CD14-positive monocyte (primary cell): ENCODE data around the gene STX3. TPM values are rescaled to one million over a fixed set of nuclear protein-coding genes. Genes with fewer than 3 reads are reported as not detected.
"Not testable (repeated sequence)": the region's sequence is repeated elsewhere in the genome, so short reads cannot be mapped to it uniquely, and the experiment has no call there.

Experiments
- DNase-seq, 3 donors: peaks; one replicate each; pipeline ENCODE4 v3.0.0-alpha.2; 2011 to 2022
- H2AFZ ChIP-seq: 2 replicates; pipeline ENCODE4 v1.6.0; 2012; ENCODE audit warnings: mild to moderate bottlenecking, low read depth, low read length, inconsistent platforms; ENCODE audit not compliant: insufficient read depth, poor library complexity, severe bottlenecking
- H3K27ac ChIP-seq, 2 donors: 1 replicate in 1 of 2; 2 replicates in 1 of 2; pipeline ENCODE4 v1.5.1; 2012 to 2013; ENCODE audit warnings: low read length in 2 of 2, control low read depth in 1 of 2, inconsistent platforms in 1 of 2, low read depth in 1 of 2, mild to moderate bottlenecking in 1 of 2
- H3K27me3 ChIP-seq, 2 donors: one replicate each; pipeline versions ENCODE4 v1.6.0 to v1.6.1; 2011 to 2013; ENCODE audit warnings: low read length in 2 of 2; ENCODE audit not compliant: control insufficient read depth in 2 of 2, insufficient read depth in 2 of 2
- H3K36me3 ChIP-seq, 2 donors: replicated peaks in 1 of 2; 1 replicate in 1 of 2; 2 replicates in 1 of 2; pipeline versions ENCODE4 v1.5.1 to v1.6.1; 2012 to 2013; ENCODE audit warnings: low read length in 2 of 2, control low read depth in 1 of 2, inconsistent platforms in 1 of 2, mild to moderate bottlenecking in 1 of 2; ENCODE audit not compliant: insufficient read depth in 2 of 2, control insufficient read depth in 1 of 2
- H3K4me1 ChIP-seq, 2 donors: 1 replicate in 1 of 2; 2 replicates in 1 of 2; pipeline versions ENCODE4 v1.5.1 to v1.6.1; 2012 to 2013; ENCODE audit warnings: low read length in 2 of 2, control low read depth in 1 of 2, inconsistent platforms in 1 of 2, mild to moderate bottlenecking in 1 of 2, moderate library complexity in 1 of 2; ENCODE audit not compliant: insufficient read depth in 2 of 2, control insufficient read depth in 1 of 2
- H3K4me2 ChIP-seq: replicated peaks from 2 replicates; pipeline ENCODE3; 2012; ENCODE audit warnings: low read length, moderate library complexity, mild to moderate bottlenecking; ENCODE audit not compliant: poor library complexity, severe bottlenecking; ENCODE audit errors: extremely low read depth
- H3K4me3 ChIP-seq, 3 experiments: fragments of 200-600 bp in 1 of 3; sonication (generic) in 1 of 3; replicated peaks in 1 of 3; 1 replicate in 2 of 3; 2 replicates in 1 of 3; pipeline ENCODE4 v1.5.1; 2011 to 2013; ENCODE audit warnings: low read length in 3 of 3, mild to moderate bottlenecking in 3 of 3, control low read depth in 2 of 3, low read depth in 2 of 3, inconsistent platforms in 1 of 3, moderate library complexity in 1 of 3
- H3K79me2 ChIP-seq: 2 replicates; pipeline ENCODE4 v1.6.0; 2012; ENCODE audit warnings: mild to moderate bottlenecking, control low read depth, inconsistent platforms, low read length, moderate library complexity; ENCODE audit not compliant: insufficient read depth
- H3K9ac ChIP-seq: 2 replicates; pipeline ENCODE4 v1.6.0; 2017; ENCODE audit warnings: low read length, mild to moderate bottlenecking; ENCODE audit not compliant: insufficient read depth, poor library complexity, severe bottlenecking
- H3K9me3 ChIP-seq, 2 donors: replicated peaks in 1 of 2; 1 replicate in 1 of 2; 2 replicates in 1 of 2; pipeline versions ENCODE4 v1.5.1 to v1.6.1; 2012 to 2013; ENCODE audit warnings: low read length in 2 of 2, control low read depth in 1 of 2; ENCODE audit not compliant: control insufficient read depth in 1 of 2, insufficient read depth in 1 of 2
- H4K20me1 ChIP-seq: 2 replicates; pipeline ENCODE4 v1.6.0; 2012; ENCODE audit warnings: mild to moderate bottlenecking, low read length, control low read depth, moderate library complexity; ENCODE audit not compliant: insufficient read depth
- H3K27ac Mint-ChIP-seq, 7 donors: one replicate each; pipeline ENCODE4 v1.8.0; 2020; ENCODE audit warnings: mild to moderate bottlenecking in 7 of 7, mixed read lengths in 7 of 7, moderate library complexity in 6 of 7, inconsistent platforms in 2 of 7
- H3K27me3 Mint-ChIP-seq, 3 donors: one replicate each; pipeline ENCODE4 v1.8.0; 2021 to 2022; ENCODE audit warnings: low read depth in 3 of 3, mild to moderate bottlenecking in 3 of 3, mixed read lengths in 3 of 3, moderate library complexity in 3 of 3, inconsistent platforms in 1 of 3
- H3K36me3 Mint-ChIP-seq, 2 donors: one replicate each; pipeline ENCODE4 v1.8.0; 2020; ENCODE audit warnings: mixed read lengths in 2 of 2, inconsistent platforms in 1 of 2, mild to moderate bottlenecking in 1 of 2
- H3K4me1 Mint-ChIP-seq: one replicate; pipeline ENCODE4 v1.8.0; 2020; ENCODE audit warnings: mild to moderate bottlenecking, mixed read lengths
- H3K4me3 Mint-ChIP-seq, 2 donors: one replicate each; pipeline ENCODE4 v1.8.0; 2020; ENCODE audit warnings: mild to moderate bottlenecking in 2 of 2, mixed read lengths in 2 of 2, moderate library complexity in 1 of 2
- H3K9me3 Mint-ChIP-seq, 7 donors: one replicate each; pipeline ENCODE4 v1.8.0; 2020 to 2022; ENCODE audit warnings: mixed read lengths in 7 of 7, mild to moderate bottlenecking in 6 of 7, moderate library complexity in 6 of 7, inconsistent platforms in 2 of 7
- WGBS: methylation state at CpG from one replicate; pipeline ENCODE4 v1.1.5; 2013; ENCODE audit warnings: missing lambda C conversion rate; ENCODE audit not compliant: insufficient coverage; 5-methylcytosine and 5-hydroxymethylcytosine counted together
- intact Hi-C, 2 donors: fragments of 100-400 bp; cut with micrococcal nuclease; formaldehyde crosslinking; loops; one replicate each; pipeline versions ENCODE4 v1.15.0 to v1.15.1; 2023
- polyA plus RNA-seq, 3 donors: library from polyadenylated mRNA; depleted of rRNA in 1 of 3; unstranded in 2 of 3; stranded (reverse) in 1 of 3; fragments of 300-500 nt in 2 of 3; fragments of >200 nt in 1 of 3; fragmentation: Illumina TruSeq in 2 of 3; gene quantifications; 1 replicate in 2 of 3; 2 replicates in 1 of 3; pipeline ENCODE4 v1.2.3, GENCODE V29; 2012 to 2021
- TF ChIP-seq, protein P1 (sequence below): fragments of 200-600 bp; IDR thresholded peaks from one replicate; pipeline ENCODE4 v1.8.0; 2022; ENCODE audit warnings: antibody characterized with exemption, mild to moderate bottlenecking

Gene STX3
- polyA plus RNA-seq, 3 donors = 22.4 to 50.9 (median 25.4) TPM

DNA sequence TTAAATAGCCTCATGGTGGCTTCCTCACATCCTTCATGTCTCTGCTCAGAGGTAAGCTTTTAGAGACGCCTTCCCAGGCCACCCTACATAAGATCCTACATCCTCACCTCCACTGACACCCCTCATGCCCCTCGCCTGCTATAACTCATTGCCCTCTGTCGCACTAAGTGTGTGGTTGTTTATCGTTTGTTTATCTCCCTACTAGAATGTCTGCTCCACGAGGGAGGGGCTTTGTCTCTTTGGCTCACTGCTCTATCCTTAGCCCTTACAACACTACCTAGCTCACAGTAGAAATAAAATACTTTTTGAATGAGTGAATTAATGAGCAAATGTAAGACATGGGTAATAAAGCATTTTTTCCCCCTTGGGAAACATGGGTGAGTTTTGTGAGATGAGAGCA lies 91.4 kb downstream of the STX3 start:
- intact Hi-C loops = no loop called here
- no peaks in the 10 kb centered on the region for H3K9me3 Mint-ChIP-seq

DNA sequence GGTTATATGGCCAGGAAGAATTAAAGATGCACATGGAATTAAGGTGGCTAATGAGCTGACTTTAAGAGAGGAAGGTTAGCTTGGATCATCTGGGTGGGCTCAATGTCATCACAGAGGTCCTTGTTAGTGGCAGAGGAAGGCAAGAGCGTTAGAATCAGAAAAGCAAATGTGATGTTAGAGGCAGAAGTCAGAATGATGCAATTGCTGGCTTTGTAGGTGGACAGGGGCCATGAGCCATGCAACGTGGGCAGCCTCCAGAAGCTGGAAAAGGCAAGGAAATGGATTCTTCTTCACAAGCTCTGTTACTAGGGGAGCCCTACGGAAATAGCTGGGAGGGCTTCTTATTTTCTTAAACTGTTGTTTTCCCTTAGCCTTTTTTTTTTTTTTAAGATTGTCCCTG lies 92.5 kb downstream of the STX3 start:
- no peak overlapping the region for H2AFZ ChIP-seq
- Mint-ChIP-seq H3K4me3 (no peak overlapping the region), H3K4me1 (peaks cover 10% of the 10 kb centered on the region), H3K9me3 (peaks cover 0 to 3% (median 0%) of the 10 kb centered on the region in 7 donors), H3K27me3 (peaks cover 0 to 1% (median 1%) of the 10 kb centered on the region in 3 donors), H3K36me3 (no peaks in the 10 kb centered on the region), H3K27ac (no peak overlapping the region)
- H3K4me1 ChIP-seq = no peaks in the 10 kb centered on the region
- H3K4me2 ChIP-seq = no peak overlapping the region
- no peaks in the 10 kb centered on the region for H3K9me3 ChIP-seq
- H3K27ac ChIP-seq = no peak overlapping the region
- no peaks in the 10 kb centered on the region for H3K27me3 ChIP-seq
- H3K9ac ChIP-seq = no peak overlapping the region
- no peak for DNase-seq
- TF ChIP-seq, protein P1, sequence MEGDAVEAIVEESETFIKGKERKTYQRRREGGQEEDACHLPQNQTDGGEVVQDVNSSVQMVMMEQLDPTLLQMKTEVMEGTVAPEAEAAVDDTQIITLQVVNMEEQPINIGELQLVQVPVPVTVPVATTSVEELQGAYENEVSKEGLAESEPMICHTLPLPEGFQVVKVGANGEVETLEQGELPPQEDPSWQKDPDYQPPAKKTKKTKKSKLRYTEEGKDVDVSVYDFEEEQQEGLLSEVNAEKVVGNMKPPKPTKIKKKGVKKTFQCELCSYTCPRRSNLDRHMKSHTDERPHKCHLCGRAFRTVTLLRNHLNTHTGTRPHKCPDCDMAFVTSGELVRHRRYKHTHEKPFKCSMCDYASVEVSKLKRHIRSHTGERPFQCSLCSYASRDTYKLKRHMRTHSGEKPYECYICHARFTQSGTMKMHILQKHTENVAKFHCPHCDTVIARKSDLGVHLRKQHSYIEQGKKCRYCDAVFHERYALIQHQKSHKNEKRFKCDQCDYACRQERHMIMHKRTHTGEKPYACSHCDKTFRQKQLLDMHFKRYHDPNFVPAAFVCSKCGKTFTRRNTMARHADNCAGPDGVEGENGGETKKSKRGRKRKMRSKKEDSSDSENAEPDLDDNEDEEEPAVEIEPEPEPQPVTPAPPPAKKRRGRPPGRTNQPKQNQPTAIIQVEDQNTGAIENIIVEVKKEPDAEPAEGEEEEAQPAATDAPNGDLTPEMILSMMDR = no peak
- WGBS = 86% methylated on average over 2 of the region's 3 CpGs
- intact Hi-C loops = no loop called here
- no peaks in the 10 kb centered on the region for H3K36me3 ChIP-seq
- H3K4me3 ChIP-seq = no peak overlapping the region
- no peaks in the 10 kb centered on the region for H3K79me2 ChIP-seq
- H4K20me1 ChIP-seq = no peaks in the 10 kb centered on the region

More for the DNA sequence above, 91.4 kb downstream of the STX3 start:
- Histone ChIP-seq H3K9ac (no peak overlapping the region), H3K79me2 (no peaks in the 10 kb centered on the region), H3K4me3 (no peak overlapping the region), H4K20me1 (no peaks in the 10 kb centered on the region), H3K4me2 (no peak overlapping the region), H3K27me3 (no peaks in the 10 kb centered on the region), H2AFZ (no peak overlapping the region), H3K9me3 (no peaks in the 10 kb centered on the region), H3K27ac (no peak overlapping the region), H3K36me3 (no peaks in the 10 kb centered on the region), H3K4me1 (no peaks in the 10 kb centered on the region)
- Mint-ChIP-seq H3K4me3 (no peak overlapping the region), H3K4me1 (peaks cover 10% of the 10 kb centered on the region), H3K27me3 (peaks cover 0 to 1% (median 1%) of the 10 kb centered on the region in 3 donors), H3K27ac (peak overlapping the region in 1 of 7 donors; percentile 10), H3K36me3 (no peaks in the 10 kb centered on the region)
- WGBS = no CpG with 5 or more reads among the region's 5 CpGs
- no peak for DNase-seq
- TF ChIP-seq, protein P1 = no peak

DNA sequence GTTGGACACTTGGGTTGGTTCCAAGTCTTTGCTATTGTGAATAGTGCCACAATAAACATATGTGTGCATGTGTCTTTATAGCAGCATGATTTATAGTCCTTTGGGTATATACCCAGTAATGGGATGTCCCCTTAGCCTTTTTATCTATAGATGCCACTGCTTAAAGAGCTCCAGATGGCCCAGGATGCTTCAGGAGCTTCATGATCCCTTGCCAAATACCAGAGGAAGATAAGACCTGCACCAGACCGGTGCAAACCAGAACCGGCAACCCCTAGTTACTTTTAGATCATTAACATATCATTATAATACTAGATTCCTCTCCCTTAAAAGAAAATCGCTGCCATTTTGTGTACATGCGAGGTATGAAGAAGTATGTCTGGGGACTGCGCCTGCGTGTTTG lies 93.3 kb downstream of the STX3 start:
- H4K20me1 ChIP-seq, H3K9ac ChIP-seq, H3K27me3 ChIP-seq, H3K36me3 Mint-ChIP-seq, H3K4me2 ChIP-seq, H3K27ac Mint-ChIP-seq, H2AFZ ChIP-seq, H3K27ac ChIP-seq, H3K4me3 Mint-ChIP-seq, H3K4me1 ChIP-seq, H3K27me3 Mint-ChIP-seq, H3K4me3 ChIP-seq, H3K9me3 ChIP-seq, DNase-seq, H3K36me3 ChIP-seq, H3K79me2 ChIP-seq, H3K9me3 Mint-ChIP-seq, intact Hi-C loops: not testable (repeated sequence)
- H3K4me1 Mint-ChIP-seq = peaks cover 10% of the 10 kb centered on the region
- WGBS = 100% methylated on average over 1 of the region's 6 CpGs
